Head of caudate nucleus (tissue), 42 donors: ENCODE measurements around the gene TOMM20.

Experiments
- DNase-seq, 42 donors: peaks; one replicate each; pipeline versions ENCODE4 v3.0.0 to v3.0.0-alpha.2; 2020 to 2021; ENCODE audit warnings: mixed read lengths in 7 of 42
- intact Hi-C: fragments of 100-400 bp; cut with DNase I; formaldehyde crosslinking; loops from one replicate; pipeline ENCODE4 v1.15.0; 2022

The TOMM20 gene

GRCh38 chr1:235139315-235139714, 10.7 kb upstream of the TOMM20 start:
- intact Hi-C loops, result no loop called here
- DNase-seq, result no peak

DNA sequence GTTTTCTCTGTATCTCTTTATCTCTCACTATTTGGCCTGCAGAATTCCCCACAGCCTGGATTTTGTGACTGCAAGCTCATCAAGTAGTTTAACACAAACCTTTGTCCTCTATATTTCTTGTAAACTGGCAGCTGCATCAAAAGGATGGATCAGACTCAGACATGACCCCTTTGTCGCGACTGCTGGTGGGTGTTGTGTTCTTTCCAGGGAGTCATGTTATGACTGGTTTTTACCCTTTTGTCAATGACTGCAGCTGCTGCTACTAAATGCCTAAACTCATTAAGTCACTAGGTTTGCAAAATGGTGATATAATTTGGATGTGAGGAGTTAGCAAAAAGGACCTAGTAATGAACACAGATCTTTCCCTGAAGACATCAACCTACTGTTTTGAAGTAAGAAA, 10.2 kb upstream of the TOMM20 start:
- intact Hi-C loops, result no loop called here

DNA sequence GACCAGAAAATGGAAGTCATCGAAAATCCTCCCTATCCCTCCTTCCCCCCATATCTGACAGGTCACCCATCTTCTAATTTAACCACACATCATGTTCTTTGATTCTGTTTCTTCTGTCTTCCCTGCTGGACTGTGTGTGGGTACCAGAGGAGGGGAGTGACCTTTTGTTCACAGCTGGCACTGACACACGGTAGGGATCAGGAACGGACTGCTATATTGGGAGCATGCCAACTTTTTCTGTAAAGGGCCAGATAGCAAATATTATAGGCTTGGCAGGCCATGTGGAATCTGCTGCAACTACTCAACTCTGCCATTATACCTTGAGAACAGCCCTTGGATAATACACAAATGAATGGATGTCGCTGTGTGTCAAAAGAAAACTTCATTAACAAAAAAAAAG, 7.5 kb upstream of the TOMM20 start:
- intact Hi-C loops, result no loop called here
- DNase-seq, result no peak

More for the DNA sequence above, 10.2 kb upstream of the TOMM20 start:
- DNase-seq, result no peak

GRCh38 chr1:235134171-235134570, 5.5 kb upstream of the TOMM20 start:
- intact Hi-C loops, result no loop called here
- DNase-seq, result no peak

- intact Hi-C loops, result no loop called here
- no peak for DNase-seq
These were observed 4.4 kb upstream of the TOMM20 start for GRCh38 chr1:235133086-235133485.

GRCh38 chr1:235131961-235132360, 3.3 kb upstream of the TOMM20 start:
- DNase-seq, result no peak
- intact Hi-C loops, result no loop called here

GRCh38 chr1:235130766-235131270, 2.2 kb upstream of the TOMM20 start:
- DNase-seq, result no peak
- intact Hi-C loops, result no loop called here

DNA sequence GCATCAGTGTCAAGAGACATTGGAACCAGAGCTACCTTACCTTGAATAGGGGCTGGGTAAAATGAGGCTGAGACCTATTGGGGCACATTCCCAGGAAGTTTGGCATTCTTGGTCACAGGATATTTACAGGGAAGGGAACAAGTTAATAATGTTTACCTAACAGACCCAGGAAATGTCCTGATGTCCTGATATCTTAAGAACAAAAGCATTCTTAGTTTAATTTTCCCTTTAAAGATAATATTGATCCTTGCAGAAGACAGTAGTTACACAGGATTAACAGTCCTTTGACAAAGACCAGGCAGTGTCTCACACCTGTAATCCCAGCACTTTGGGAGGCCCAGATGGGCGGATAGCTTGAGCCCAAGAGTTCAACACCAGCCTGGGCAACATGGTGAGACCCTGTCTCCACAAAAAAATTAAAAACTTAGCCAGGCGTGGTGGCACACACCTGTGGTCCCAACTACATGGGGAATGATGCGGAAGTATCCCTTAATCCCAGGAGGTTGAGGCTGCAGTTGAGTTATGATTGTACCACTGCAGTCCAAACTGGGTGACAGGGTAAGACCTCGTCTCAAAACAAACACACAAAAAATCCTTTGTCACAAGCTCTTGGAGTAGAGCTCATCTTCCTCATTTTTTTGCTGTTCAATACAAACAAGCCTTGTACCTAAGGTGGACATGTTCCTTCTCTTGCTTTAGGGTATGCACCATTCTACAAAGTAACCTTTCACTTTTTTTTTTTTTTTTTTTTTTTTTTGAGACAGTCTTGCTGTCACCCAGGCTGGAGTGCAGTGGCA, 1.3 kb upstream of the TOMM20 start:
- DNase-seq, result no peak
- intact Hi-C loops, result no loop called here

GRCh38 chr1:235127732-235128455, 743 bp downstream of the TOMM20 start:
- intact Hi-C loops, result no loop called here
- DNase-seq, result peak in 4 of 42 donors; percentile 6 to 17 (median 10)

- DNase-seq, result no peak
- intact Hi-C loops, result no loop called here
These were observed 1.4 kb downstream of the TOMM20 start for GRCh38 chr1:235127203-235127602.

- no peak for DNase-seq
These were observed 4.0 kb downstream of the TOMM20 start for GRCh38 chr1:235124665-235125064.

GRCh38 chr1:235124111-235124510, 4.5 kb downstream of the TOMM20 start:
- intact Hi-C loops, result no loop called here
- no peak for DNase-seq

More at GRCh38 chr1:235124665-235125064, 4.0 kb downstream of the TOMM20 start:
- intact Hi-C loops, result no loop called here

DNA sequence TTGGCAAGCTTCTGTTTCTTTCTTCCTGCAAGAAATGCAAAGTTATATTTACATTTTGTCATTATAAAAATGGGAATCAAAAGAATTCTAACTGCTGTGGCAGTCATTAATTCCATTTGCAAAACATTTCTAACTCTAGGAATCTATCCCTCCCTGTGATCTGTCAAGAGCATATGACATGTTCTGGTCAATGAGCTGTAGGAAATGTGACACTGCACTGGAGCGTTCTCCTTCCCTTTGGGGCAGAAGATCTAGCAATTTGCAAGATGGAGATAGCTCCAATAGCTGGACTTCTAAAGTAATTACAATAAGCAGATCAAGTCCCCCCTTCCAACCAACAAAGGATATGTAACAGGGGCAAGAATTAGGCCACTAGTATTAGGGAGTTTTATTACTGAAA, 6.3 kb downstream of the TOMM20 start:
- intact Hi-C loops, result no loop called here
- DNase-seq, result no peak

DNA sequence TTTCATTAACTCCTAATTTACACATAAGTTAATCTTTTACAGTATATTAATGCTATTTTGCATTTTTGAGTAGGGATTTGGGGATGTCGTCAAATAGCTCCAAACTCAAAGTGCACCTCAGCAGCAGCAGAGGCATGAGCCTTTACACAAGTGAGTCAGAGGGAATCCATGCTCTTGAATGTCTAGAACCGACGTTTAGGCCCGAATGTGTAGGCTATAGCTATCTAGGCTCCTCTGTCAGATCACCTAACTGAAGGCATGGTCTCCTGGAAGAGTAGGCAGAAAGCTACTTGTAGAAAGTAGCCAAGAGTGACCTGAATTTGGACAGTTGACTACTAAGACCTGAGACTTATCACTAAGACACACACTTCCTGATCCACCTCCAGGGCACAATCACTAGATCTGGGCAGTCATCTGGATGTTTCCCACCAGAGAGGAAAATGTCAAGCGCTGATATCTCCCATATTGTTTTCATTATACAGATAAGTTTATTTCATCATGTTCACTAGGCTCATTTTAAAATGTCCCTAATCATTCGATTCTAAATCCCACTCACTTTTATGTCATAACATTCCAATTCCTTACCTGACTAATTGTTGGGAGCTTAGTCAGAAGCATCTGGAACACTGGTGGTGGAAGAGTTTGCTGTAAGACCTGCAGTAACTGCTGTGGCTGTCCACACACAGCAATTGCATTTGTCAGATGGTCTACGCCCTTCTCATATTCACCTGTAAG, 15.3 kb downstream of the TOMM20 start:
- intact Hi-C loops, result no loop called here
- peak in 2 of 42 donors; percentile 17 to 22 for DNase-seq

DNA sequence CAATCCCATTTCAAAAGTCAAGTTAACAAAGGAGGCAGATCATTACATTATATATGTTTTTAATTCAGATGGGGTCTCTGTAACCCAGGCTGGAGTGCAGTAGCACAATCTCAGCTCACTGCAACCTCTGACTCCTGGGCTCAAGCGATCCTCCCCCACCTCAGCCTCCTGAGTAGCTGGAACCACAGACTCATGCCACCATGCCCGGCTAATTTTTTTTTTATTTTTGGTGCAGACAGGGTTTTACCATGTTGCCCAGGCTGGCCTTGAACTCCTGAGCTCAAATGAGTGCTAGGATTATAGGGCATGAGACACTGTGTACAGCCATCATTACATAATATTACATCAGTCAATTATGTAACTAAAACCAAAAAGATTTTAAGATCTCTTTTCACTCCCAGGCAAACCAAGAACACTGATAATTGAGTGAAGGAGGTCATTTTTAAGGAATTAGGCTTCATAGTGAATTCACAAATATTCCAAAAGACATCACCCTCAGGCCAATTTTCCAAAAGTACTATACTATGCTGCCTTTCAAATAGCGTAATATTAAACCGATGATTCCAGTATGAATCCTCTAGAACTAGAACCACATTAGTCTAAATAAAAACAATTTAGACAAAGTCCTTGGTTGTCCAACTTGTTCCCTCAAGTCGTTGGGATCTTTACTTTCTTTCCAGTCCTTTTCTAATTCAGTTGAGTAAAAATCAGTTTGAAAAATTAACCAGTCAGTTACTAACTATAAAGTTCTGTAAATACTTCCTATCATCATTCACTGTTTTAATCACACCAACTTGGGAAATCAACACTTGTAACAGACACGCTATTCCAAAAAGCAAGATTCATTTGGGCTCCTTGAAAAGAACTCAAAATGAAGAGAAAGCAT, 16.1 kb downstream of the TOMM20 start:
- intact Hi-C loops, result no loop called here
- DNase-seq, result peak in 2 of 42 donors; percentile 8 to 28

- DNase-seq, result peak in 1 of 42 donors; percentile 18
- intact Hi-C loops, result no loop called here
These were observed 17.5 kb downstream of the TOMM20 start for GRCh38 chr1:235111107-235111506.

DNA sequence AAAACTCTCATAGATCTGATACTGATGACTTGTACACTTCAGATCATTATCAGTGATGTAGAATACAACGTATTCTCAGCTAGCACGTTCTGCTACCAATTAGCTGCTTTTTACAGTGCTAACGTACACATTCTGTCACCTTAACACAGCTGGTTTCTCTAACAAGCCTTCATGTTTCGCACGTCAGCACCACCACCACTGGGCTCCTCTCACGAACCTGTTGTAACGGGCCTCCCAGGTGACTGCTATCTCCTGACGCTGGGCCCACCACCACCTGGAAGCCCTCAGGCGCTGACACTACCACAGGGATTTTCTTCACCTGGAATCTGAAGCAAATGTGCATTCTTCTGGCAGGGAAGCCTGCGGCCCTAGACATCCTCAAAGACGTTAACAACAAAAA, 19.8 kb downstream of the TOMM20 start:
- DNase-seq, result peak in 3 of 42 donors; percentile 7 to 33 (median 33)
- intact Hi-C loops, result no loop called here

DNA sequence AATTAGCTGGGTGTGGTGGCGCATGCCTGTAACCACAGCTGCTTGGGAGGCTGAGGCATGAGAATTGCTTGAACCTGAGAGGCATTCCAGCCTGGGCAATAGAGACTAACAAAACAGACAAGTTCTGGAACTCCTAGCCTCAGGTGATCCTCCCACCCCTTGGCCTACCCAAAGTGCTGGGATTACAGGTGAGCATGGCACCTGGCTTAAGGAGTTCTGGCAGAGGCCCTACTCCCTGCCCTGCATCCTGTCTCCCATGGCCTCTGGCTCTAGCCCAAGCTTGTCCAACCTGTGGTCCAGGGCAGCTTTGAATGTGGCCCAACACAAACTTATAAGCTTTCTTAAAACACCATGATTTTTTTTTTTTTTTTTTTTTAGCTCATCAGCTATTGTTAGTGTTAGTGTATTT, 20.4 kb downstream of the TOMM20 start:
- intact Hi-C loops, result no loop called here
- peak in 4 of 42 donors; percentile 6 to 35 (median 23) for DNase-seq
